Stimulated activated effector memory CD8-positive, alpha-beta T cell treated with anti-CD3 and anti-CD28 coated beads, Interleukin-12 subunit alpha, Interleukin-12 subunit beta, amount 100 ng/mL, for 72 hours (primary cell): ENCODE data around the gene HEMGN.
"Not testable (repeated sequence)": the region's sequence is repeated elsewhere in the genome, so short reads cannot be mapped to it uniquely, and the experiment has no call there.

Source experiments
- ATAC-seq: fragments of 150-1000 bp; cut with Tn5 transposase; 2 replicates; pipeline ENCODE4 v1.10.0; 2021
- DNase-seq, 2 donors: peaks; one replicate each; pipeline ENCODE4 v3.0.0; 2021 to 2022; ENCODE audit warnings: low spot score in 2 of 2
- H3K27ac Mint-ChIP-seq: one replicate; pipeline ENCODE4 v1.8.0; 2022; ENCODE audit warnings: mild to moderate bottlenecking, mixed read lengths
- H3K36me3 Mint-ChIP-seq: one replicate; pipeline ENCODE4 v1.8.0; 2022; ENCODE audit warnings: mild to moderate bottlenecking, mixed read lengths
- H3K4me1 Mint-ChIP-seq: one replicate; pipeline ENCODE4 v1.8.0; 2022; ENCODE audit warnings: mixed read lengths
- H3K4me3 Mint-ChIP-seq: one replicate; pipeline ENCODE4 v1.8.0; 2022; ENCODE audit warnings: mild to moderate bottlenecking, mixed read lengths
- H3K9me3 Mint-ChIP-seq: one replicate; pipeline ENCODE4 v1.8.0; 2022; ENCODE audit warnings: mixed read lengths

HEMGN gene

GRCh38 chr9:97938081-97938644 lies at the start of gene HEMGN:
TSS of gene HEMGN (minus strand) at chr9:97938172. CDS start at chr9:97938136, 36 bp downstream.
- H3K4me1 Mint-ChIP-seq: peaks cover 13% of the 10 kb centered on the region
- ATAC-seq: peak; percentile 77
- H3K4me3 Mint-ChIP-seq: peak within 1 kb of the TSS; percentile 3

GRCh38 chr9:97987487-97987886 lies 49.5 kb upstream of the HEMGN start:
- Mint-ChIP-seq H3K4me1 (peaks cover 62% of the 10 kb centered on the region), H3K36me3 (peaks cover 61% of the 10 kb centered on the region), H3K9me3 (no peaks in the 10 kb centered on the region), H3K27ac (no peak overlapping the region), H3K4me3 (no peak overlapping the region)
- ATAC-seq: no peak
- DNase-seq: no peak

More at GRCh38 chr9:97938081-97938644, at the start of gene HEMGN:
- Mint-ChIP-seq H3K27ac (peak within 1 kb of the TSS; percentile 43), H3K36me3 (no peaks in the 10 kb centered on the region), H3K9me3 (no peaks in the 10 kb centered on the region)
- peak in 1 of 2 donors; percentile 57 for DNase-seq

- H3K27ac Mint-ChIP-seq: peak overlapping the region; percentile 96
- H3K9me3 Mint-ChIP-seq: no peaks in the 10 kb centered on the region
- peaks cover 46% of the 10 kb centered on the region for H3K36me3 Mint-ChIP-seq
- H3K4me1 Mint-ChIP-seq: peaks cover 58% of the 10 kb centered on the region
- DNase-seq: no peak
- peak; percentile 9 for ATAC-seq
- H3K4me3 Mint-ChIP-seq: peak overlapping the region; percentile 73
Observed at GRCh38 chr9:97985058-97985861, 47.3 kb upstream of the HEMGN start.

- Mint-ChIP-seq H3K9me3 (no peaks in the 10 kb centered on the region), H3K27ac (peak overlapping the region; percentile 96), H3K36me3 (peaks cover 46% of the 10 kb centered on the region), H3K4me3 (peak overlapping the region; percentile 73), H3K4me1 (peaks cover 50% of the 10 kb centered on the region)
- ATAC-seq: peak; percentile 57
- DNase-seq: peak; percentile 77 to 89
Observed at GRCh38 chr9:97984188-97985057, 46.5 kb upstream of the HEMGN start.

GRCh38 chr9:97983589-97984187 lies 45.7 kb upstream of the HEMGN start:
- Mint-ChIP-seq H3K9me3 (no peaks in the 10 kb centered on the region), H3K36me3 (peaks cover 46% of the 10 kb centered on the region), H3K27ac (peak overlapping the region; percentile 96), H3K4me1 (peaks cover 42% of the 10 kb centered on the region), H3K4me3 (peak overlapping the region; percentile 73)
- DNase-seq (no peak), ATAC-seq (peak; percentile 20)

- no peaks in the 10 kb centered on the region for H3K9me3 Mint-ChIP-seq
- H3K27ac Mint-ChIP-seq: peak within 1 kb of the TSS; percentile 96
- H3K4me1 Mint-ChIP-seq: peaks cover 35% of the 10 kb centered on the region
- peaks cover 41% of the 10 kb centered on the region for H3K36me3 Mint-ChIP-seq
- ATAC-seq: peak; percentile 87
- DNase-seq: peak; percentile 96
- peak within 1 kb of the TSS; percentile 73 for H3K4me3 Mint-ChIP-seq
Observed at GRCh38 chr9:97982683-97983588, 45.0 kb upstream of the HEMGN start, which contains the start of gene ANP32B. TSS of gene ANP32B (plus strand) at chr9:97983341. CDS start at chr9:97983556, 215 bp downstream.

GRCh38 chr9:97981846-97982682 lies 44.1 kb upstream of the HEMGN start:
- Mint-ChIP-seq H3K27ac (peak overlapping the region; percentile 96), H3K9me3 (no peaks in the 10 kb centered on the region), H3K4me3 (peak overlapping the region; percentile 73), H3K36me3 (peaks cover 39% of the 10 kb centered on the region), H3K4me1 (peaks cover 30% of the 10 kb centered on the region)
- ATAC-seq (no peak), DNase-seq (no peak)

- ATAC-seq (no peak), DNase-seq (no peak)
- H3K27ac Mint-ChIP-seq: no peak overlapping the region
- H3K4me1 Mint-ChIP-seq: peaks cover 22% of the 10 kb centered on the region
- peak overlapping the region; percentile 73 for H3K4me3 Mint-ChIP-seq
- no peaks in the 10 kb centered on the region for H3K9me3 Mint-ChIP-seq
- H3K36me3 Mint-ChIP-seq: peaks cover 37% of the 10 kb centered on the region
Observed at GRCh38 chr9:97980918-97981845, 43.2 kb upstream of the HEMGN start.

GRCh38 chr9:97980479-97980803 lies 42.5 kb upstream of the HEMGN start:
- DNase-seq: no peak
- H3K4me1 Mint-ChIP-seq: peaks cover 16% of the 10 kb centered on the region
- H3K27ac Mint-ChIP-seq: no peak overlapping the region
- H3K36me3 Mint-ChIP-seq: peaks cover 29% of the 10 kb centered on the region
- no peak overlapping the region for H3K4me3 Mint-ChIP-seq
- H3K9me3 Mint-ChIP-seq: no peaks in the 10 kb centered on the region
- no peak for ATAC-seq

- Mint-ChIP-seq H3K36me3 (peaks cover 25% of the 10 kb centered on the region), H3K9me3 (no peaks in the 10 kb centered on the region), H3K27ac (no peak overlapping the region), H3K4me3 (no peak overlapping the region), H3K4me1 (peaks cover 16% of the 10 kb centered on the region)
- DNase-seq (no peak), ATAC-seq (no peak)
Observed at GRCh38 chr9:97979788-97980478, 42.0 kb upstream of the HEMGN start.

GRCh38 chr9:97978371-97979130 lies 40.6 kb upstream of the HEMGN start:
- no peak for ATAC-seq
- peaks cover 16% of the 10 kb centered on the region for H3K4me1 Mint-ChIP-seq
- H3K9me3 Mint-ChIP-seq: no peaks in the 10 kb centered on the region
- DNase-seq: no peak
- H3K27ac Mint-ChIP-seq: no peak overlapping the region
- H3K36me3 Mint-ChIP-seq: peaks cover 16% of the 10 kb centered on the region
- no peak overlapping the region for H3K4me3 Mint-ChIP-seq

- not testable (repeated sequence) for H3K4me3 Mint-ChIP-seq, H3K9me3 Mint-ChIP-seq, ATAC-seq, H3K27ac Mint-ChIP-seq, H3K36me3 Mint-ChIP-seq, DNase-seq, H3K4me1 Mint-ChIP-seq
Observed at GRCh38 chr9:97976633-97977032, 38.7 kb upstream of the HEMGN start.
